ENCODE results near the gene UBASH3A.

Gene UBASH3A

DNA sequence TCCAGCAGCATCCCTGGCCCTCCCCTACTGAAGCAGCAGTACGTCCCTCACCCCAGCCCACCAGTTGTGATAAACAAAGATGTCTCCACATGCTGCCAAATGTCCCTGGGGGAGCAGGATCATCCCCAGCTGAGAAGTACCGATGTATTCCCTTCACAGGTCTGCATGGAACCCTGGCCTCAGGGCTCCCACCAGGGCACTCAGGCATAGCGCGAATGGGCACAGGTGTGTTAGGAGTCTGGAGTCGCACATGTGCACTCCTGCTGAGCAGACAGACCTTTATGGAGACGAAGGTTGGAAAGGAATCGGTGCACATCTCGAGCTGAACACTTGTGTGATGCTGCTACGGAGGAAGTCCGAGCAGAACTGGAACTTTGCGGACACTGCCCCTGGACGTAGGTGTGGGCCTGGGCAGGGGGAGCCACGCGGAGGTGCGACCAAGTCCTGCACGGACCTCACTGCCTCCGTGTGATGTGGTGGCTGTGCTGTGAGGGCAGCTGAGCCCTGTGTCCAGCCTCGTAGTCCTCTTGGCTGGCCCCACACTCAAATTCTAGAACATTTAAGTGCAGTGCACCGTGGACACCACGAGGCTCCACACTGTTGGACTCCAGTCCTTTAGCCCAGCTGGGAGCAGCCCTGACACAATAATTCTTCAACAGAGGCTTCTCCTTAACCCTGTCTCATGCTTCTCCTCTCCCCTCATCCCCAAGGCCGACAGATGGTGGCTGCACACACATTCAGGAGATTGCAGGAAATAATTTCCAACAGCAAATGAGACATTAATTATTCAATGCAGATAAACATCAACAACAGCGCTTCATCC is 48.9 kb downstream of the UBASH3A start:
- DNase-seq (ENCODE audit: low spot score): no peak

DNA sequence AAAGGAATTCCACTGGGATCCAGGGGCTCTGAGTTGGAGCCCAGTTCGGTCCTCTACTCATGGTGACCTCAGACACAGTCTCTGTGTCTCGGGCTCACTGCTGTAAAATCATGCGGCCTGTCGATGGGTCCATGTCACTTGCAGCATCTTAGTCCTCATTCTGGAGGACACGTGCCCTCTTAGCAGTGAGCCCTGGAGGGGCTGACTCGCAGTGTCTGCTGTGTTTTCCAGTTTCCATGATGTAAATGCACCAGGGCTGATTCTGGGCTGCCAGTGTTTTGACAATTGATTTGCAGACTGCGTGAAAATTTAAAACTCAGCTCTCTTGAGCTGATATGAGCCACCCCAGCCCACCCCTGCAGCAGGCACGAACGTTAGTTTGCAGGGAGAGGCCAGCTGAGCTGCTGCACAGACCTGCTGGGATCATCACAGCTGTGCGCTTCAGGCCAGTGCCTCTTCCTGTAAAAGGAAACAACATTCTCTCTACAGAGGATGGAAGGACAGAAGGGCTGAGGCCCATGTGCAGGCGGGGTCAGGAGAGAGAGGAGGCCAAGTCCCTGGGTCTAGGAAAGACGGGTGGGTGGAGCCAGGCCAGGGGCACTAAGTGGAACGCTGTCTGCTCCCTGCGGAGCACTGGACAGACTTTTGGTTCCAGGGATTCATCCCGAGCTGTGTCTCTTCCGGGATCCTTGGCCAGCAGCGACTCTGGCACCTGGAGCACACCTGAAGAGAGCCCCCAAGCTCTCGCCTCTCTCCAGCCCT is 49.7 kb downstream of the UBASH3A start:
- DNase-seq (ENCODE audit: low spot score): no peak

DNA sequence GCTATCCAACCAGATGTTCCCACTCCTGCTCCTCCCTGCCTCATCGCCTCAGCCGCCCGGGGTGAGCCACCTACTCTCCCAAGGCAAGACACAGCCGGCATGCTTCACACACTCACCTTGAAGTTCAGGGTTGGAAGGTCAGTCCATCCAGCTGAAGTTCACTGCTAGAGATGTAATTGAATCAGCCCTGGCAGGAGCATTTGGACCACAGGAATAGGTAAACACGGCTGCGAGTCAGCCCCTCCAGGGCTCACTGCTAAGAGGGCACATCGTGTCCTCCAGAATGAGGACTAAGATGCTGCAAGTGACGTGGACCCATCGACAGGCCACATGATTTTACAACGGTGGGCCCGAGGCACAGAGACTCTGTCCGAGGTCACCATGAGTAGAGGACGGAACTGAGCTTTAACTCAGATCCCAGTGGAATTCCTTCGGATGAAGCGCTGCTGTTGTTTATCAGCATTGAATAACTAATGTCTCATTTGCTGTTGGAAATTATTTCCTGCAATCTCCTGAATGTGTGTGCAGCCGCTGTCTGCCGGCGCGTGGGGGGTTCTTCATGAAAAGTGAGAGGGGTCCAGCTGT is 50.4 kb downstream of the UBASH3A start:
- no peak for DNase-seq (ENCODE audit: low spot score)

DNA sequence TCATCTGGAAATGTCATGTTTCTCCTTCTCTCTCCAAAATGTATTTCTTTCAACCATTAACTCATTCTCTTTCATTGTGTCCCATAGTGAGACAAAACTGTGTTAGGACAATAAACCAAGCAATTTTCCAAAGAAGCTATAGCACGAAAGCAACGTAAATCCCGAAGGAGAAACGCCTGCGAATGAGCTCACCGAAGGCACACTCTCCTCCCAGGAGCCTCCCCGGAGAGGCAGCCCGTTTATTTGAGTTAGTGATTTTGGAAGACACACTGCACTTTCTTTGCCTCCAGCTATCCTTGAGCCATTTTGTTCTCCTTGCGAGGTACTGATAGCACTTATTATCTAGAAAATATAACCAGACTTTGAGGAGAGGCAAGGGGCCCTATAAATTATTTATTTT is 51.1 kb downstream of the UBASH3A start:
- DNase-seq (ENCODE audit: low spot score): no peak

DNA sequence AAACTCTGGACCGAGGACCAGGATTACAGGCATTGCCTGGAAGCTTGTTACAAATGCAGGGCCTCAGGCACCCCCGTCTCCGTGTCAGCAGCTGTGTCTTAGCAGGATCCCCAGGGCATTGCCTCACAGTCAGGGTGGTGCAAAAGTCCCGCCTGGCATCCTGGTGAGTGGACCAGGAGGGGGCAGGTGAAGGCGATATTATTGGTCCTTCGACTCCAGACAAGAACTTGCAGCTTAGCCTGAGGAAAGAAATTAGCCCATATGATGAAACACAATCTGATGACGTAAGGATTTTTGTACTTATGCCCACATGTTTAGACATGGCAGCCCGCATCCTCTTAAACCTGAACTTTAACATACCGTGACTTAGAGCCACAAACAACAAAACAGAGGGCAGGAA is 51.5 kb downstream of the UBASH3A start:
- no peak for DNase-seq (ENCODE audit: low spot score)

GRCh38 chr21:42455754-42456440 is 52.2 kb downstream of the UBASH3A start:
- DNase-seq (ENCODE audit: low spot score): no peak

GRCh38 chr21:42456457-42456856 is 52.8 kb downstream of the UBASH3A start:
- no peak for DNase-seq (ENCODE audit: low spot score)

DNA sequence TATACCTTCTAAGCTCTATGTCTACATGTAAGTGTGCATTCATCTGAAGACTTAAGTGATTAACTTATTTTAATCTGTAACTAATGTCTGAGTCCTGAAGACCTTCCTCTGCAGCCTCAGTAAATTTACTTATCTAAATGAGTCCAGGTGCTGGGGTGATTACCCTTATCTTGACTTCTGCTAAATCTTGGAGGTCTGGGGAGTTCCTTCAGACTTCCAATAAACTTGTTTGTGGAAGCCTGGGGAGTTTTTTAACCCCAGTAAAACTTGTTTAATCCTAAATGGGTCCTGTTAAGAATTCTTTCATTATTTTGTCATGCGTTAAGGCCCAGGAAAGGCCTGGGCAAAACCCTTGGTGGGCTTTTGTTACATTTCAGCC is 55.4 kb downstream of the UBASH3A start:
- DNase-seq (ENCODE audit: low spot score): no peak

- no peak for DNase-seq (ENCODE audit: low spot score)
Measured at GRCh38 chr21:42459546-42460215, 56.0 kb downstream of the UBASH3A start.

- DNase-seq (ENCODE audit: low spot score): no peak
Measured at GRCh38 chr21:42460391-42461184, 56.9 kb downstream of the UBASH3A start.

GRCh38 chr21:42461185-42461520 is 57.5 kb downstream of the UBASH3A start:
- no peak for DNase-seq (ENCODE audit: low spot score)

DNA sequence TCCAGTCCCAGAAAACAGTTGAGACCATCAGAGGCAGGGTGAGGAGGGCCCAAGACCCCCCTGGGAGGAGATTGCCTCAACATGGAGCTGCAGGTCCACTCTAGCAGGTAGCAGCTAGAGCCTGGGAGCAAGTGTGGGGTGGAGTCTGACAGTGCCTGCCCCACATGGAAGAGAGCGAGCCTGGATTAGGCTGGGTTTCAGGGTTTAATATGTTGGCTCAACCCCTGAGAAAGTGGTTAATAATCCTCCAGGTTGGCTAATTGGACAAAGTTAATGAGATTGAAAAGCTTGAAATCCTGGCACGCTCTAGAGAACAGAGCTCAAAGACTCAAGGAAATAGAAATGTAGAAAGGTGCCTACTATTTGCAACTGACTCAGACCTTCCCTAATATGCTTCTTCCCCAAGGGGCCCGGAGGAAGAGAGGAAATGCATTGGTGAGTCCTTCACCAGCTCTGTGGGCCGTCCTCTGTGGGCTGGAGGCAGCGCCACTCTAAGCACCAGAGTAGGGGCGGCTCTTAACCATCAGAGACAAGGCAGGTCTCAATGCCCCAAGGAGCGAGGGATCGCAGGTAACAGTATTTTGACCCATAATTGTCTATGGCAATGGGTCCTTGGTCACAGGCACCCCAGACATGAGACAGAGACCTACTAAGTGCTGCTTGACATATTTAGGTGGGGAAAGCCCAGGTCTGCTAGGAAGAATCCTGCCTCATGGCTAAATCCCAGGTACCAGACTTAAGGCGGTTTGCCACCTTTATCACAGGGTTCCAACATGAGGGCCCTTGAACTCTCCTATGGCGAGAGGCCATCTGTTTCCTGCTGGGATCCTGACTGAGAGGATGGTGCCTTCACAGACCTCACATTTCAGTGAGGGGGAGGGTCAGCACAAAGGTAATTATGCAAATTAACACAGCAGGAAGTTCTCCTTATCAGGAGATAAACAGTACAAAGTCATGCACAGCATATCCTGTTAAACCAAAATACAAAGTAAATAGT is 58.5 kb downstream of the UBASH3A start:
- no peak for DNase-seq (ENCODE audit: low spot score)

DNA sequence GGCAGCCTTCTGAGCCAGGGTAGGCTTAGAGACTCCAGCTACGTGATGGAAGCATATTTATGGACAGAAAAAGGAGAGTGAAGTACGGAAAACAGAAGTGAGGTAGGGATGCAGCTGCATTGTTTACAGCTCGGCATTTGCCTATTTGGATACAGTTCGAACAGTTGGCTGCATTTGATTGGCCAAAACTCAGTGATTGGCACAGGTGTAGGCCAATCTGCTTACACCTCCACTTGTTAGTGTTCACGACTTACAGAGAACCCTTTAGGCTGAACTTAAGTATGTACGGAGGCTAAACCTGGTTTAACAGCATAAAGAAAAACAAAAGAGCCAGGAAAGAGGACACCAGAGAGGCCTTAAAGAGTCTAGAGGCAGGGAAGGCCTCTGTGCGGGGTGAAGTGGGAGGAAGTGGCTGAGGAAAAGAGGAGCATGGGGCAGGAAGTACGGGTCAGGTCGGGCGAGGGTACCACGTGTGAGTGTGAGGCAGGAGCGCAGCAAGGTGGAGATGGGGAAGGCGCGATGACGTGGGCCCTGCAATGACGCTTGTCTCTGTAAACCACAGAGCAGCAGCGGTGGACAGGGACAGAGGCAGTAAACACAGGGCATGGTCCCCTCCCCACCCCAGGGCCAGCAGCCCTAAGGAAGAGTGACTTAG is 60.3 kb downstream of the UBASH3A start:
- peak; percentile 46 for DNase-seq (ENCODE audit: low spot score)

- no peak for DNase-seq (ENCODE audit: low spot score)
Measured at GRCh38 chr21:42465008-42465802, 61.5 kb downstream of the UBASH3A start.

DNA sequence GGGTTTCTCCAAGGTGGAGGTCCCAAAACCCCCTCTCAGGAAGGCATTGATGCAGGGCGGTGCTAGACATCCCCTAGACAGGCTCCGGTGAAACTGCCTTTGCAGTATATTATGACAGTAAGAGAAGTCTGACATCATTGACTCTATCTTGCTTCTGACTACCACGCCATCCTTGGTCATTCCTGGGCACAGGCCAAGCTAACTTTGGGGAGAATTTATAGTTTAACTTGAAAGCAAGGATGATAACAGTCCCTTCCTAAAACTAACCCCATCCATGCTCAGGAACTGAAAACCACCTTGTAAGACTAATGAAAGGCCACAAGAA is 62.1 kb downstream of the UBASH3A start:
- no peak for DNase-seq (ENCODE audit: low spot score)

DNA sequence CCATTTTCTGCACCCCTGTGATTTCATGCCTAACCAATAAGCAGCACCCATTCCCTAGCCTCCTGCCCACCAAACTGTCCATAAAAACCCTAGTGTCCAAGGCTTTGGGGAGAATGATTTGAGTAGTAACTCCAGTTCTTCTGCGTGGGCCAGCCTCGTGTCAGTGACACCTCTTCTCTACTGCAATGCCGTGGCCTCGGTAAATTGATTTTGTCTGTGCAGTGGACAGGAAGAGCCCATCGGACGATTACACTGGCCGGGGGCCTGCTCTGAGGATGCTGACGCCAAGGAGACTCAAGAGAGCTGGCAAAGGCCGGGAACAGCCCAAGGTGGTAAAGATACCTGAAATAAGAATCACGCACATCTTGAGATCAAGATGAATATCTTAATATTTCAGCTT is 63.0 kb downstream of the UBASH3A start:
- no peak for DNase-seq (ENCODE audit: low spot score)

GRCh38 chr21:42467140-42467983 is 63.7 kb downstream of the UBASH3A start:
- DNase-seq (ENCODE audit: low spot score): peak; percentile 22
